Uterus (tissue), 2 donors: ENCODE data around the gene PERM1.

Experiments
- CTCF ChIP-seq, 4 experiments: fragments of 200-600 bp in 2 of 4; fragments of 450-650 bp in 2 of 4; sonication (generic) in 2 of 4; IDR thresholded peaks; one replicate each; pipeline ENCODE4 v1.5.1; 2016 to 2019; ENCODE audit warnings: antibody characterized with exemption in 4 of 4, mild to moderate bottlenecking in 2 of 4, moderate library complexity in 1 of 4
- POLR2A ChIP-seq, 2 donors: fragments of 450-650 bp; IDR thresholded peaks; one replicate each; pipeline ENCODE4 v1.6.1; 2016; ENCODE audit warnings: antibody characterized with exemption in 2 of 2, mild to moderate bottlenecking in 1 of 2, moderate library complexity in 1 of 2

- TF ChIP-seq CTCF (IDR thresholded peaks at IDR 0.05) = no peak
- no peak for TF ChIP-seq POLR2A (IDR thresholded peaks at IDR 0.05)
Measured at GRCh38 chr1:965526-966134, 16.3 kb downstream of the PERM1 start.
